K562 (cell line): Measurements from ENCODE around the gene SIGLEC1. TPM values are rescaled to one million over a fixed set of nuclear protein-coding genes. Genes with fewer than 3 reads are reported as not detected.

Source experiments
- BRCA1 ChIP-seq, 2 experiments: fragments of 450-650 bp in 1 of 2; sonication (generic) in 1 of 2; formaldehyde crosslinking in 1 of 2; IDR thresholded peaks; 2 replicates each; pipeline versions ENCODE4 v1.5.0 to v1.6.1; 2017 to 2020; ENCODE audit warnings: mild to moderate bottlenecking in 1 of 2, missing genetic modification reagents in 1 of 2
- CEBPB ChIP-seq: fragments of 450-650 bp; IDR thresholded peaks from 2 replicates; pipeline ENCODE4 v1.6.1; 2016; ENCODE audit warnings: missing genetic modification characterization, missing compliant biosample characterization
- ESRRA ChIP-seq: fragments of 450-650 bp; IDR thresholded peaks from 2 replicates; pipeline ENCODE4 v1.6.1; 2014; ENCODE audit warnings: low read depth, mild to moderate bottlenecking, moderate library complexity, borderline replicate concordance
- ILK ChIP-seq: fragments of 450-650 bp; IDR thresholded peaks from 2 replicates; pipeline ENCODE4 v1.6.1; 2016; ENCODE audit warnings: missing genetic modification characterization, low read depth, mild to moderate bottlenecking, missing compliant biosample characterization, moderate library complexity, borderline replicate concordance
- JUND ChIP-seq, 2 experiments: IDR thresholded peaks; 2 replicates in 1 of 2; 3 replicates in 1 of 2; pipeline ENCODE4 v1.6.1; 2011; ENCODE audit warnings: borderline replicate concordance in 2 of 2, low read depth in 2 of 2, low read length in 2 of 2, improper control_type of control experiment in 1 of 2, missing biosample characterization in 1 of 2, missing genetic modification characterization in 1 of 2, missing genetic modification reagents in 1 of 2
- KAT8 ChIP-seq: fragments of 450-650 bp; IDR thresholded peaks from 2 replicates; pipeline ENCODE4 v1.6.1; 2016; ENCODE audit warnings: low read depth, mild to moderate bottlenecking
- NBN ChIP-seq: fragments of 450-650 bp; IDR thresholded peaks from 2 replicates; pipeline ENCODE4 v1.6.1; 2016; ENCODE audit warnings: low read depth, mild to moderate bottlenecking
- NFIX ChIP-seq: fragments of 250-450 bp; sonication (Bioruptor Pico); IDR thresholded peaks from 2 replicates; pipeline ENCODE4 v1.4.0; 2020; ENCODE audit warnings: low read depth, mild to moderate bottlenecking, moderate library complexity
- POLR2AphosphoS5 ChIP-seq: IDR thresholded peaks from 2 replicates; pipeline ENCODE4 v1.6.1; 2011; ENCODE audit warnings: mild to moderate bottlenecking, low read depth, low read length, moderate library complexity; ENCODE audit not compliant: control insufficient read depth, insufficient read depth
- PRMT5 ChIP-seq: sonication (generic); formaldehyde crosslinking; IDR thresholded peaks from 2 replicates; pipeline ENCODE4 v1.5.0; 2020; ENCODE audit warnings: missing genetic modification reagents
- RAD21 ChIP-seq, 2 experiments: fragments of 250-450 bp in 1 of 2; fragments of 450-650 bp in 1 of 2; sonication (Bioruptor Pico) in 1 of 2; formaldehyde crosslinking in 1 of 2; IDR thresholded peaks in 1 of 2; conservative IDR thresholded peaks in 1 of 2; 2 replicates each; pipeline versions ENCODE4 v1.4.0 to v1.8.0; 2020 to 2022; ENCODE audit warnings: mild to moderate bottlenecking in 2 of 2, moderate library complexity in 1 of 2
- TARDBP ChIP-seq: fragments of 450-650 bp; IDR thresholded peaks from 2 replicates; pipeline ENCODE4 v1.6.1; 2016
- ZBTB7A ChIP-seq: IDR thresholded peaks from 2 replicates; pipeline ENCODE4 v1.6.1; 2011; ENCODE audit warnings: low read depth, mild to moderate bottlenecking, low read length, moderate library complexity, borderline replicate concordance; ENCODE audit not compliant: control insufficient read depth
- ZC3H11A ChIP-seq: IDR thresholded peaks from 2 replicates; pipeline ENCODE4 v1.6.1; 2012; ENCODE audit warnings: low read depth, low read length, improper control_type of control experiment
- ZNF707 ChIP-seq: fragments of 250-450 bp; sonication (Bioruptor Pico); conservative IDR thresholded peaks from 2 replicates; pipeline ENCODE4 v1.8.0; 2022; ENCODE audit warnings: inconsistent platforms, mild to moderate bottlenecking, moderate library complexity
- polyA plus RNA-seq, 8 experiments: library from polyadenylated mRNA; depleted of rRNA in 4 of 8; stranded (reverse) in 5 of 8; unstranded in 3 of 8; fragments of >200 nt; fragmentation: Nextera tagmentation in 2 of 8; fragmentation: Illumina TruSeq in 1 of 8; extraction: Ambion mirVana in 2 of 8; extraction: Trizol in 1 of 8; gene quantifications; 2 replicates each; pipeline versions ENCODE4 v1.2.1 to v1.2.3, GENCODE V29; 2011 to 2014; ENCODE audit warnings: inconsistent platforms in 1 of 8, missing spikeins in 1 of 8
- total RNA-seq, 7 experiments: library from RNA; depleted of rRNA in 6 of 7; stranded (reverse); fragments of >200 nt in 6 of 7; fragmentation: Illumina TruSeq in 2 of 7; extraction: Trizol in 2 of 7; gene quantifications; 2 replicates each; pipeline versions ENCODE4 v1.2.1 to v1.2.3, GENCODE V29; 2011 to 2021; ENCODE audit warnings: low replicate concordance in 1 of 7
- TF ChIP-seq, protein P1 (sequence below), 2 experiments: IDR thresholded peaks; 2 replicates each; pipeline ENCODE4 v1.6.1; 2011; ENCODE audit warnings: borderline replicate concordance in 1 of 2, control low read depth in 1 of 2, low read depth in 1 of 2, low read length in 1 of 2, mild to moderate bottlenecking in 1 of 2, mixed read lengths in 1 of 2, moderate library complexity in 1 of 2; ENCODE audit not compliant: insufficient read depth in 1 of 2, insufficient read length in 1 of 2, poor library complexity in 1 of 2, severe bottlenecking in 1 of 2; ENCODE audit errors: extremely low read depth in 1 of 2
- TF ChIP-seq, protein P2 (sequence below): sonication (generic); formaldehyde crosslinking; IDR thresholded peaks from 2 replicates; pipeline ENCODE4 v1.8.1; 2023; ENCODE audit warnings: mild to moderate bottlenecking, missing genetic modification reagents
- TF ChIP-seq, protein P3 (sequence below), 2 experiments: fragments of 200-800 bp in 1 of 2; sonication (Bioruptor generic) in 1 of 2; sonication (generic) in 1 of 2; formaldehyde crosslinking in 1 of 2; IDR thresholded peaks in 1 of 2; conservative IDR thresholded peaks in 1 of 2; 2 replicates each; pipeline versions ENCODE4 v1.5.0 to v1.6.1; 2016 to 2020; ENCODE audit warnings: missing compliant biosample characterization in 1 of 2, missing genetic modification characterization in 1 of 2, missing genetic modification reagents in 1 of 2
- TF ChIP-seq, protein P4 (sequence below): sonication (generic); formaldehyde crosslinking; IDR thresholded peaks from 2 replicates; pipeline ENCODE4 v1.8.0; 2022; ENCODE audit warnings: mild to moderate bottlenecking, missing genetic modification reagents

SIGLEC1 gene
- total and polyA plus RNA-seq, 9 of the 15 experiments (the other 6 are each of a cell fraction or from before 2014, with no cell fraction given) = 0.05 to 0.07 TPM; not detected in 7

DNA sequence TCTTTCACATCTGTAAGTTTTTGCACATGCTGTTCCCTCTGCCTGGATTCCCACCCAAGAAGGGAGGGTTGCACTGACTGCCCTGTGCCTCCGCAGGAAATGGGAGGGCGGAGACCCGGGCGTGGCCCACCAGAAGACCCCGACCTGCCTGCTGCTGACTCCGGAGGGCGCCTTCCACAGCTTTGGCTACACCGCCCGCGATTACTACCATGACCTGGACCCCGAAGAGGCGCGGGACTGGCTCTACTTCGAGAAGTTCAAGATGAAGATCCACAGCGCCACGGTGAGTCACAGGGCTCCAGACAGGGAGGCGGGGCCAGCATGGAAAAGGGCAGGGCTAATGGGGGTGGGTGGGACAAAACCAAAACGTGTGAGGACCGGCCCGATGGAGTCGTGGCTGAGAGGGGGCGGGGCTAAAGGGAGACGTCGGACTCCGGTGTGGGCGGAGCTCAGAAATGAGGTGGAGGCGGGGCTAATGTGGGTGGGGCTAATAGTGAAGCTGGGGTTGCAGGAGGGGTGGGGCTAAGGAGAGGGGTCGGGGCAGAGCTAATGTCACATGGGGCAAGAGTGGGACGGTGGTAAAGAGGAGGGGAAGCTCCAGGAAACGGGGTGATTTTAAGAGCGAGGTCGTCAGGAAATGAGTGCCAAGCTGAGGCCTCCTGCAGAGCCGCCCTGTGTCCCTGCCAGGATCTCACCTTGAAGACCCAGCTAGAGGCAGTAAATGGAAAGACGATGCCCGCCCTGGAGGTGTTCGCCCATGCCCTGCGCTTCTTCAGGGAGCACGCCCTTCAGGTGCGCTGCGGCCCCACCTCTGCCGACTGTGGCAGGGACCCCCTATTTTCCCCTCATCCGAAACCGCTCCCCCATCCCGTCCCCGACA is 32.6 kb upstream of the SIGLEC1 start (continued):
- TF ChIP-seq, protein P1, sequence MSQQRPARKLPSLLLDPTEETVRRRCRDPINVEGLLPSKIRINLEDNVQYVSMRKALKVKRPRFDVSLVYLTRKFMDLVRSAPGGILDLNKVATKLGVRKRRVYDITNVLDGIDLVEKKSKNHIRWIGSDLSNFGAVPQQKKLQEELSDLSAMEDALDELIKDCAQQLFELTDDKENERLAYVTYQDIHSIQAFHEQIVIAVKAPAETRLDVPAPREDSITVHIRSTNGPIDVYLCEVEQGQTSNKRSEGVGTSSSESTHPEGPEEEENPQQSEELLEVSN (IDR thresholded peaks at IDR 0.05; ENCODE audit: borderline replicate concordance in 1 of 2, extremely low read depth in 1 of 2, insufficient read depth in 1 of 2, insufficient read length in 1 of 2, low read depth in 1 of 2, low read length in 1 of 2, poor library complexity in 1 of 2, severe bottlenecking in 1 of 2) = no peak
- no peak for TF ChIP-seq BRCA1 (IDR thresholded peaks at IDR 0.05)
- TF ChIP-seq BRCA1 (CRISPR knock-in tag; IDR thresholded peaks at IDR 0.05) = no peak
- peak; percentile 76 for TF ChIP-seq JUND (IDR thresholded peaks at IDR 0.05; ENCODE audit: borderline replicate concordance, low read depth, low read length)
- peak; percentile 67; the same call in 2 of the 3 replicates for TF ChIP-seq JUND (tag; IDR thresholded peaks at IDR 0.05; ENCODE audit: borderline replicate concordance, low read depth, low read length)
- TF ChIP-seq PRMT5 (CRISPR knock-in tag) = no peak
- no peak for TF ChIP-seq KAT8
- TF ChIP-seq ZC3H11A = no peak
- TF ChIP-seq NBN = no peak
- no peak for TF ChIP-seq POLR2AphosphoS5
- TF ChIP-seq RAD21 (CRISPR knock-in tag; conservative IDR thresholded peaks at IDR 0.05 in 1 of 2, IDR thresholded peaks at IDR 0.05 in 1 of 2) = no peak
- TF ChIP-seq, protein P2, sequence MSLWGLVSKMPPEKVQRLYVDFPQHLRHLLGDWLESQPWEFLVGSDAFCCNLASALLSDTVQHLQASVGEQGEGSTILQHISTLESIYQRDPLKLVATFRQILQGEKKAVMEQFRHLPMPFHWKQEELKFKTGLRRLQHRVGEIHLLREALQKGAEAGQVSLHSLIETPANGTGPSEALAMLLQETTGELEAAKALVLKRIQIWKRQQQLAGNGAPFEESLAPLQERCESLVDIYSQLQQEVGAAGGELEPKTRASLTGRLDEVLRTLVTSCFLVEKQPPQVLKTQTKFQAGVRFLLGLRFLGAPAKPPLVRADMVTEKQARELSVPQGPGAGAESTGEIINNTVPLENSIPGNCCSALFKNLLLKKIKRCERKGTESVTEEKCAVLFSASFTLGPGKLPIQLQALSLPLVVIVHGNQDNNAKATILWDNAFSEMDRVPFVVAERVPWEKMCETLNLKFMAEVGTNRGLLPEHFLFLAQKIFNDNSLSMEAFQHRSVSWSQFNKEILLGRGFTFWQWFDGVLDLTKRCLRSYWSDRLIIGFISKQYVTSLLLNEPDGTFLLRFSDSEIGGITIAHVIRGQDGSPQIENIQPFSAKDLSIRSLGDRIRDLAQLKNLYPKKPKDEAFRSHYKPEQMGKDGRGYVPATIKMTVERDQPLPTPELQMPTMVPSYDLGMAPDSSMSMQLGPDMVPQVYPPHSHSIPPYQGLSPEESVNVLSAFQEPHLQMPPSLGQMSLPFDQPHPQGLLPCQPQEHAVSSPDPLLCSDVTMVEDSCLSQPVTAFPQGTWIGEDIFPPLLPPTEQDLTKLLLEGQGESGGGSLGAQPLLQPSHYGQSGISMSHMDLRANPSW (CRISPR knock-in tag) = no peak
- no peak for TF ChIP-seq CEBPB (tag)
- TF ChIP-seq NFIX = no peak
- TF ChIP-seq ZBTB7A = peak; percentile 55; the same call in 1 of the 2 replicates
- TF ChIP-seq, protein P3, sequence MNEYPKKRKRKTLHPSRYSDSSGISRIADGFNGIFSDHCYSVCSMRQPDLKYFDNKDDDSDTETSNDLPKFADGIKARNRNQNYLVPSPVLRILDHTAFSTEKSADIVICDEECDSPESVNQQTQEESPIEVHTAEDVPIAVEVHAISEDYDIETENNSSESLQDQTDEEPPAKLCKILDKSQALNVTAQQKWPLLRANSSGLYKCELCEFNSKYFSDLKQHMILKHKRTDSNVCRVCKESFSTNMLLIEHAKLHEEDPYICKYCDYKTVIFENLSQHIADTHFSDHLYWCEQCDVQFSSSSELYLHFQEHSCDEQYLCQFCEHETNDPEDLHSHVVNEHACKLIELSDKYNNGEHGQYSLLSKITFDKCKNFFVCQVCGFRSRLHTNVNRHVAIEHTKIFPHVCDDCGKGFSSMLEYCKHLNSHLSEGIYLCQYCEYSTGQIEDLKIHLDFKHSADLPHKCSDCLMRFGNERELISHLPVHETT (CRISPR knock-in tag; conservative IDR thresholded peaks at IDR 0.05 in 1 of 2, IDR thresholded peaks at IDR 0.05 in 1 of 2) = no peak
- TF ChIP-seq ILK (tag) = no peak
- no peak for TF ChIP-seq ZNF707
- no peak for TF ChIP-seq ESRRA
- TF ChIP-seq, protein P4, sequence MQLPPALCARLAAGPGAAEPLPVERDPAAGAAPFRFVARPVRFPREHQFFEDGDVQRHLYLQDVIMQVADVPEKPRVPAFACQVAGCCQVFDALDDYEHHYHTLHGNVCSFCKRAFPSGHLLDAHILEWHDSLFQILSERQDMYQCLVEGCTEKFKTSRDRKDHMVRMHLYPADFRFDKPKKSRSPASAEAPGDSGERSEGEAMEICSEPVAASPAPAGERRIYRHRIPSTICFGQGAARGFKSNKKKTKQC (CRISPR knock-in tag) = no peak
- TF ChIP-seq TARDBP = no peak
